ENCODE results near the gene RAD54L.
A peak's percentile ranks its signal among the peaks of the same experiment; 100 is the strongest.
"Not testable (repeated sequence)": the region's sequence is repeated elsewhere in the genome, so short reads cannot be mapped to it uniquely, and the experiment has no call there.

Gene RAD54L

DNA sequence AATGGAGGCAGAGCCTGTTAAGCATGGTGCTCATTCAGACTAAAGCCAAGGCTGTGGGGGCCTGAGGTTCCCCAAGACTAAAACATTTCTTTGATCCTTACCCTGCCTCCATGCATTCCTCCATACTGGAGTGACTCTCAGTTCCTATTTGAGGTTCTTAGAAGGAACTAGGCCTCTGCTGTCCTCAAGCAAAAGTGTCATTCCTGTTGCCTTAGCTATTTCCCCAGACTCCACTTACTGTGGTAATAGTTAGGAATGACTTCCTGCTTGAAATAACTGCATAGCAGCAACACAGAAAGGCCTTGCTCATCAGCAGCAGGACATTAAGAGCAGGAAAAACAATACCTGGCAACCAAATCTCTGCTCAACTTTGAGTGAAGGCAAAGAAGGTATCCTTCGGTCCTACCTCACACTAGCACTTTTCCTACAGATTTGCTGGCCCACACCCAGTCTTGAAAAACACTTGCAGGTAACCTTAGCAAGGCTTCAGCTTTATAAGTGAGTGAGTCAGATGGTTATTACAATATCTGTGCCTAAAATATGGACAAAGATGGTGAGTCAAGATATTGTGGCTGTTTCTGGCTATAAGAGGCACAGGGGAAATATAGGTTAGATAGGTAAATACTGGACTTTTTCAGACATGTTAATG lies 41.0 kb downstream of the RAD54L start:
- no peak for DNase-seq

DNA sequence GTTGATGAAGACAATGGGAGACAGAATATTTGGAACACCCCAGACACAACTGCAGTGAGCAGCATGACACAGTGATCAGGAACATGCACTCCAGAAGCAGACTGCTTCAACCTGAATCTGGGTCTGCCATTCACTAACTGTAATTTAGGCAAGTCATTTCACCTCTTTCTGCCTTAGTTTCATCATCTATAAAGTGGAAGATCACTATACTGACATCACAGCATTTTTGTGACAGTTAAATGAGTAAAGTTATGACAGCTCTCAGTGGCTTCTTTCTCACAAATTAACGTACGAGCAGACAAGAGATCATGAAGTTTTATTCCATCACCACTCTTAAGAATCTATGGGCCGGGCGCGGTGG lies 41.6 kb downstream of the RAD54L start:
- DNase-seq: no peak

DNA sequence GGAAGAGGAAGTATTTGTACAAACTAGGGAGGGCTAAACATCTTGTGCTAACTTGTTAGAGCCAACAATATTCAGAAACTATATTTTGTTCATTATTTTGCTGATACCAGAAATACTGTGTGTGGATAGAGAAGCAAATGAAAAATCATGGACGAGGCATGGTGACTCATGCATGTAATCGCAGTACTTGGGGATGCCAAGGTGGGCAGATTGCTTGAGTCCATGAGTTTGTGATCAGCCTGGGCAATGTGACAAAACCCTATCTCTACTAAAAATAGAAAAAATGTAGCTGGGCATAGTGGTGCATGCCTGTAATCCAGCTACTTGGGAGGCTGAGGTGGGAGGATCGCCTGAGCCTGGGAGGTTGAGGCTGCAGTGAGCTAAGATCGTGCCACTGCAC lies 42.4 kb downstream of the RAD54L start:
- no peak for DNase-seq

DNA sequence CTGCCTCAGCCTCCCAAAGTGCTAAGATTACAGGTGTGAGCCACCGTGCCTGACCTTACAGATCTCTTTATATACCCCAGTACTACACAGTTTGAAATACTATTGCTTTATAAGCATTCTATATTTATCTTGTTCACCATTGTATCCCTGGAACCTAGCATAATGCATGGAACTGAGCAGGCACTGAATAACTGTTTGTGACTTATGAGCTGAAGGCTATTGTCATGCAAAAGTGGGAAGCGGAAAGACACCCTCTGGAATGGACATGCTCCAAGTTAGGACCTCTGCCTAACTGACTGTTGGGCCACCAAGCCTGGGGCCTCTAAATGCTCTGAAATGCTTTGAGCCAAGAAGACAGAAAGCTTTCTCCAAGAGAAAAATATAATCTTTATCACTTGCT lies 47.7 kb downstream of the RAD54L start:
- DNase-seq: no peak

DNA sequence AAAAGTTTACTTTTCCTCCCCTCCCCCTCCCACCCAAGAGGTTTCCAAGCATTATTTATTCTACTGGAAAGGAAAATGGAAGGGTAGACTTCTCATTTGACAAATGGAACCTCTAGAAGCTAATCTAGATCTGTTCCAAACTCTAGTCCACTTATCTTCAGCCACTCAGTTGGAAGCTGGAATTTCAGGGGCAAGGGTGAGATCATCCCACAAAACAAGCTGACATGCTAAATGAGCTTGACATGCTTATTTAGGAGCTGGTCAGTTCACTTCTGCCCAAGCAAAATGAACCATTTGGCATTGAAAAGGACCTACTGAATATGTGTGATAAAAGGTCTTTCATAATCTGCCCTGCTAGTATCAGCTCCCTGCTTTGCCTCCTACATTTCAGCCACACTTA lies 50.8 kb downstream of the RAD54L start:
- DNase-seq: no peak

DNA sequence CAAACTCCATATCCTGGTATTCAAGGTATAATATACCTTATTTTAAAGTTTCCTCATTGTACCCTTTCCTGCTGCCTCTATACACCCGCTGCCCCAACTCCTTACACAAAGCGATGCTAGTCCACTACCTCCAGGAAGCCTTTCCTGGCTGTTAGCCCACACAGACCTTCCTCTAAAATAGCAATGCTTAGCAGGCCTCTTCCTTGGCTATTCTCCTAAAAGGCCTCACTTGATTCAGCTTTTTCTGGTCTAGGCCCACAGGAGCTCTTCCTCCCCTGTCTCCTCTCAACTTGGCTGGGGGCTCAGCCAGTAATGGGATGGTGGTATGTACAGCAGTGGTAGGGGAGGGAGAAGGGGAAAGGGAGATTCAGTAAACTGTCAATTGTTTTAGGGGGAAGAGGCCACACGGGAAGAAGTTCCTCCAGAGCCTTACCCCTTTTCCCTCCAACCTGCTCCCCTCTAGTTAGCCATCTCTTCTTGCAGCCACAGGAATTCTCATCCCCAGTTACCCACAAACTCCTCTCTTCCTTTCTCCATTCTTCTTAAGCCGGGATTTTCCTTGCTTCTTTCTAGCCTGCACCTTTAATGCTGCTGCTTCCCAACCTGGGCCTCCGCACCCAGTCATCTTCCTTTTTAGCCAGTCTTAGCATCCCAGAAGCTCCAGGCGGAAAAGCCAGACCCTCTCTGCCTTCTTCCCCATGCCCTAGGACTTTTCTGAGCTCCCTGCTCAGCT lies 53.3 kb downstream of the RAD54L start:
- no peak for DNase-seq

DNA sequence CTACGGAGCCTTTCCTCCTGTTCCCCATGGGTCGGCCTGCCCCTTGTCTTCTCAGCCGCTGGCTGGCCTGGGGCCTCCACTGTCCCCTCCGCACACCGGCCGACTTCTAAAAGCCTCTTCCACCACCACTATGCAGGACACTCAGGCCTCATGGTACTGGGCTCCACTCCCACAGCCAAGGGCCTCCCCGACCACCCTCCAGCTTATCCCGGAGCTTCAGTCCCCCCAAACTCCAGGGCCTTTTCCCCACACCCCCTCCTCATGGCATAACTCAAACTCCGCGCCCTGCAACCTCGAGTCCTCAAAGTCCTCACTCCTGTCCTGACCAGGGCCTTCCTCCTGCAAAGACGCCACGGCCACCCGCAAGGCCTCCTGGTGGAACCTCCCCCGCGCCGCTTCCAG lies 53.8 kb downstream of the RAD54L start:
- no peak for DNase-seq

DNA sequence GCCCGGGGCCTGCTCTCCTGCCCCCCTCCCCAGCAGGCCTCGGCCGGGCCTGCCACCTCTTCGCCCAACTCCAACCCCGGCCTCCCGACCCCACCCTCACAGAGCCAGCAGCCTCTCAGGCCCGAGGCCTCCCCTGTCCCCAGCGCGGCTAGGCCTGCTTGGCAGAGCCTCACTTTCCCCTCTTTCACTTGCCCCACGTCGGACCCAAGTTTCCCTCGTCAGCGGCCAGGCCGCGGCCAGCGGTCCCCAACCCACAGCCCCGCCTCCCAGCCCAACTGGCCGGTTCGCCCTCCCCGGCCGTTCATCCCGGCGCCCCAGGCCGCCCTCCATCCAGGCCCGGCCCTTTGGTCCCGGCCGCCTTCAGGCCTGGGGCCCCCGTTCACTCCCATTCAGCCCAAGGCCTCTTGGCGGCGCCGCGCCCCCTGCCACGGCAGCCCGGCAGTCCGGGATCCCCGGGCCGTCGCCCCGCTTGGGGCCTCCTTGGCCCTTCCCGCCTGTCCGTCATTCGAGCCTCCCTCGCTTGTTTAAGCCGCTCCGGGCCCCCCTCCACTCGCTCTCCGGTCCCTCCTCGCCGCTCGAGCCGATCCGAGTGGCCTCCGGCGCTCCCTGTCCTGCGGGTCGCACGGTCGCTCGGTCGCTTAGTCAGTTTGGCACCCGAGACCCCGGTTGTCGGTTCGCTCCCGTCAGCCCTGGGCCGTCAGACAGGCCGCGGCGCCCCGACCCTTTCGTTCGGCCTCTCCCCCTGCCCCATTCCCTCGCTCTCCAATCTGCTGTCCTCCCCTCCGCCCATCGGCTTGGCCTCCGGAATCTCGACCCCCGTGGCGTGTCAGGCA lies 54.5 kb downstream of the RAD54L start:
- no peak for DNase-seq

DNA sequence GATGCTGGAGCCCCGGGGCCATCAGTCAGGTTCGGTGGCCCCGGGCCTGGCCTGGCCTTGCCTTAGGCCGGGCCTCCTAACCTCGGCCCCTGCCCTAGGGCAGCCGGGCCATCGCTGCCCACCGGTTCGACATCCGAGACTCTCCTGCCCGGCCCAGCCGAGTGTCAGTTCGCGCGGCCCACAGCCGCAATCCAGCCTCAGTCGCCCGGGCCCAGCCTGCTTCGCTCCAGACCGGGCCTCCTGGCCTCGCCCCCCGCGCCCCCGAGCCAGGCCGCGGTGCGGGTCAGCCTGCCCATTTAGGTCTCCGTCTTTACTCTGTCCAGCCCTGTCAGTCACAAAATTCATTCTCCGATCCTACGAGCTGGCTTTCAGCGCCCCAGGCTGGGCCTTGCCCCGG lies 55.1 kb downstream of the RAD54L start:
- DNase-seq: no peak

DNA sequence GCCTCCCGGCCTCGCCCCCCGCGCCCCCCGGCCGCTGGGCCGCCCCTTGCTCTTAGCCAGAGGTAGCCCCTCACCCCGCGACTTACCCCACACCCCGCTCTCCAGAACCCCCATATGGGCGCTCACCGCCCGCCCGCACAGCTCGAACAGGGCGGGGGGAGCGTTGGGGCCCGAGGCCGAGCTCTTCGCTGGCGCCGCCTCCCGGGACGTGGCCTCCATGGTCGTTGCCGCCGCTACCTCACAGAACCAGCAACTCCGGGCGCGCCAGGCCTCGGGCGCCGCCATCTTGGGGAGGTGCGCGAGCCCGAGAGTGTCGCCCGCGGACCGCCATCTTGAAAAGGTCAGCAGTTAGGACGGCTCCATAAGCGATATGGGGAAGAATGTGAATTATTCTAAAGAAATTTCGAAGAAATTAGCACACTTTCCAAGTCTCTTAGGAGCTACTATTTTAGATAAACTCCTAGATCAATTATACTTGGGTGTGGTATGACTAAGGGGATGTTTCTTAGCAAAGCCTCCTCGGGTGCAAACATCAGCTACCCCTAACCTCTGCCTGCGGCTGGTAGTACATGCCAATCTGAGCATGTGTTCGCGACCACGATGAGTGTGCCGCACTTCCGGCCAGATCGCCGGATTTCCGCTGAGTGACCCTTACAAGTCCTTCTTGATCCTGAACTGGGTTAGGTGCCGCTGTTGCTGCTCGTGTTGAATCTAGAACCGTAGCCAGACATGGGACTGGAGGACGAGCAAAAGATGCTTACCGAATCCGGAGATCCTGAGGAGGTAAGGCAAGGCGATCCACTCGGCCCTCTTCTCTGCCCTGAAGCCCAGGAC lies 55.7 kb downstream of the RAD54L start, which contains the start of the genes LRRC41 and UQCRH:
LRRC41 (minus strand) TSS at position 579 of the 834 bp plus-strand sequence; CDS start at position 285, 294 bp downstream.
UQCRH (plus strand) TSS at position 661 of the 834 bp plus-strand sequence; CDS start at position 730, 69 bp downstream.
- peak; percentile 91 for DNase-seq

DNA sequence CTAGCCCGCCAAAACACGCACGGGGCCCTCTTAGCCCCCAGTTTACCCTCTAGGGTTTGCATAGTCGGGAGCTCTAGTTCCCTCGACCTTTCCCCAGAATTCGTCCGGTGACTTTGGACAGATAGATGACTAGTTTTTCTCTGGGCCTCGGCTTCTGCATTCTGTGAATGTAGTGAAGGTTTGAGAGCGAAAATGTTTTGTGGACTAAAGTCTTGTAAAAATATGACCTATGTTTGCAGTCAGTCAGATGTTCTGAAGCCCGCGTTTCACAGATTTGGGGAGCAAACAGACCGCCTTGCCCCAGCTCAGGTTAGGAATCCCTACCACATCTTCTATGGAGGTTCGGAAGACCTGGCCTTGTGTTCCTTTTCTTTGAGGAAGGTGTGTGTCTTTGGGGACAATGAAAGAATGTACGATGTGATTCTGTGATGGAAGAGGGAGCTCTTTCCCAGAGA lies 56.3 kb downstream of the RAD54L start:
- DNase-seq: no peak

DNA sequence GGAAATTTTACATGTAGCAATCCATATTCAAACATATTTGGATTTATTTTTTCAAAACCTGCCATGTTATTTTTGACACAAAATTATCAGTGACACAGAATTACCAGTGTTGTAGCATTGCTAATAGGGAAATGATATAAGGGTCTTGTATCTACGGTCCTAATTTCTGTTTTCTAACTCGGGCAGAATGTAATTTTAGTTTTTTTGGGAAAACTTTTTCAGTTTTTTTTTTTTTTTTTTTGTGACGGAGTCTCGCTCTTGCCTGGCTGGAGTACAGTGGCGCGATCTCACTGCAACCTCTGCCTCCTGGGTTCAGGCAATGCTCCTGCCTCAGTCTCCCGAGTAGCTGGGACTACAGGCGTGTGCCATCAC lies 58.6 kb downstream of the RAD54L start:
- no peak for DNase-seq

DNA sequence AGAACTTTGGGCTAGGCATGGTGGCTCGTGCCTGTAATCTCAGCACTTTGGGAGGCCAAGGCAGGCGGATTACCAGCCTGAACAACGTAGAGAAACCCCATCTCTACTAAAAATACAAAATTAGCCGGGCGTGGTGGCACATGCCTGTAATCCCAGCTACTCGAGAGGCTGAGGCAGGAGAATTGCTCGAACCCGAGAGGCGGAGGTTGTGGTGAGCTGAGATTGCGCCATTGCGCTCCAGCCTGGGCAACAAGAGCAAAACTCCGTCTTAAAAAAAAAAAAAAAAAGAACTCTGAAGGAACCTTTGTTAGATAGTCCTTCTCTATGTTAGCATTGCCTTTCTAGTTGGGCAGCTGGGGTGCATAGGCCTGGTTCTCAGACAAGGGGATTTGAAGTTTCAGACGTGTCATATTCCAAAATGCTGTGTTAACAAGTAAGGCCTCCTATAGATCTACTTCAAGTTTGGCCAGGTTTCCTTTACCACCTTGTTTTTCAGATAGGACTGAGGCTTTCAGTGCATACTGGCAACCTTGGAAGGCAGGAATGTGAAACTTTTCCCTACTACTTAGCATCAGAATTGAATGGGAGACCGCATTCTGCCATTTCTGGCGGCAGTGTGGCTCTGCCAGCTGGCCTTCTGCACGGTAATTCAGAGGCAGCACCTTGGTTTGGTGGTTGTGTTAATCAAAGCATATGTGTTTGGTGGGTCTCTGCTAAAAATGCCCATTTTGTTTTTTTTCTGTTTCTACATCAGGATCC lies 62.0 kb downstream of the RAD54L start:
- DNase-seq: no peak

DNA sequence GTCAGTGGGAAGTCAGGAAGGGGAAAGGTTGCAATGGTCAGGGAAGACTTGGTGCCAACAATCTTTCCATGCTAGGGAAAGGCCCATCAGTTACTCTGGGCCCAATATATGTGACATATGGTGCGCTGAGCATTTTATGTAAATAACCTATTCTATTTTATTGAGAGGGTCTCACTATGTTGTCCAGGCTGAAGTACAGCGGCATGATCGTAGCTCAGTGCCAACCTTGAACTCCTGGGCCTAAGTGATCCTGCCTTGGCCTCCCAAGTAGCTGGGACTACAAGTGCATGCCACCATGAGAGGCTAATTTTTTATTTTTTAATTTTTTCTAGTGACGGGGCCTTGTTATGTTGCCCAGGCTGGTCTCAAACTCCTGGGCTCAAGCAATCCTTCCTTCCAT lies 62.8 kb downstream of the RAD54L start:
- no peak for DNase-seq

DNA sequence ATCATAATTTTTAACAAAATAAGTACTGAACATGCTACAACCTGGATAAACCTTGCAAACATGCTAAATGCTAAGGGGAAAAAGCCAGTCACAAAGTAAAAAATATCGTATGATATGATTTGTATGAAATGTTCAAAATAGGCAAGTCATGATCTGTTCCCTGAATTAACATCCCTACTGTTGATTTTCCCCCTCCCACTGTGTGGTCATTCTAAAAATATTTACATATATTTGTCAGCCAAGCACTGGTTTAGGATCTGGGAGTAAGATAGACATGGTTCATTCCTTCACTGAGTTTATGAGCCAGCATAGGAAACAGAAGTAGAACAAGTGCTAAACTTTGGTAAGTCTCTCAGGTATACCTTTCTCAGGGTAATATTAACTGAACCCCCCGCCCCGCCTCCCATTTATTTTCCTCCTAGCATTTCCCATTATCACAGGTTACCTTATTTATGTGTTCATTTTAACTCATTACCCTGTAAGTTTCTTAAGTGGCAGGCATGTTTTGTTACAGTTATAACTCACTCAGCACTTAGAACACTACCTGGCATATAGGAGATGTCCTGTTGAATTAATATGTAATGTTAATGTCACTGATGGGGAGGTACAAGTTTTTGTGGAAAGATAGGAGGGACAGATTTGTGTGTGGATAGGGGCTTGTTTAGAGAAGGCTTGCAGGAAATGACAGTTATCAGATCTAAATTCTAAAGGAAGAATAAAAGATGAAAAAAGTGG lies 68.3 kb downstream of the RAD54L start:
- DNase-seq: no peak

DNA sequence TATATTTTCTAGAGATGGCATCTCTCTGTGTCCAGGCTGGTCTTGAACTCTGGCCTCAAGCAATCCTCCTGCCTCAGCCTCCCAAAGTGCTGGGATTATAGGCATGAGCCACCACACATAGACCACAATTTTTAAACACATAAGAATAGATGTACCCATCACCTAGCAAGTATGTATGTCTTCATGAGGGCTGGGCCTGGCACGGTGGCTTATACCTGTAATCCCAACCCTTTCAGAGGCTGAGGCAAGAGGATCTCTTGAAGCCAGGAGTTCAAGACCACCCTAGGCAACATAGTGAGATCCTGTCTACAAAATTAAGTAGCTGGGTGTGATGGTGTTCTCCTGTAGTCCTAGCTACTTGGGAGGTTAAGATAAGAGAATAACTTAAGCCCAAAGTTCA lies 69.8 kb downstream of the RAD54L start:
- no peak for DNase-seq

DNA sequence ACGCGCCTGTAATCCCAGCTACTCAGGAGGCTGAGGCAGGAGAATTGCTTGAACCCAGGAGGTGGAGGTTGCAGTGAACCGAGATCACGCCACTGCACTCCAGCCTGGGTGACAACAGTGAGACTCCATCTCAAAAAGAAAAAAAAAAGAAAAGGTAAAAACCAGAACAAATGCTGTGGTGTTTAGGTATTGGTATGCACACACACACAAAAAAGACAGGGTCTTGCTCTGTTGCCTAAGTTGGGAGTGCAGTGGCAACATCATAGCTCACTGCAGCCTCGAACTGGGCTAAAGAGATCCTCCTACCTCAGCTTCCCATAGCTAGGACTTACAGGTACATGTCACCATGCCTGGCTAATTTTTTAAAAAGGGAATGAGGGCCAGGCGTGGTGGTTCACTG lies 71.7 kb downstream of the RAD54L start:
- DNase-seq: not testable (repeated sequence)

DNA sequence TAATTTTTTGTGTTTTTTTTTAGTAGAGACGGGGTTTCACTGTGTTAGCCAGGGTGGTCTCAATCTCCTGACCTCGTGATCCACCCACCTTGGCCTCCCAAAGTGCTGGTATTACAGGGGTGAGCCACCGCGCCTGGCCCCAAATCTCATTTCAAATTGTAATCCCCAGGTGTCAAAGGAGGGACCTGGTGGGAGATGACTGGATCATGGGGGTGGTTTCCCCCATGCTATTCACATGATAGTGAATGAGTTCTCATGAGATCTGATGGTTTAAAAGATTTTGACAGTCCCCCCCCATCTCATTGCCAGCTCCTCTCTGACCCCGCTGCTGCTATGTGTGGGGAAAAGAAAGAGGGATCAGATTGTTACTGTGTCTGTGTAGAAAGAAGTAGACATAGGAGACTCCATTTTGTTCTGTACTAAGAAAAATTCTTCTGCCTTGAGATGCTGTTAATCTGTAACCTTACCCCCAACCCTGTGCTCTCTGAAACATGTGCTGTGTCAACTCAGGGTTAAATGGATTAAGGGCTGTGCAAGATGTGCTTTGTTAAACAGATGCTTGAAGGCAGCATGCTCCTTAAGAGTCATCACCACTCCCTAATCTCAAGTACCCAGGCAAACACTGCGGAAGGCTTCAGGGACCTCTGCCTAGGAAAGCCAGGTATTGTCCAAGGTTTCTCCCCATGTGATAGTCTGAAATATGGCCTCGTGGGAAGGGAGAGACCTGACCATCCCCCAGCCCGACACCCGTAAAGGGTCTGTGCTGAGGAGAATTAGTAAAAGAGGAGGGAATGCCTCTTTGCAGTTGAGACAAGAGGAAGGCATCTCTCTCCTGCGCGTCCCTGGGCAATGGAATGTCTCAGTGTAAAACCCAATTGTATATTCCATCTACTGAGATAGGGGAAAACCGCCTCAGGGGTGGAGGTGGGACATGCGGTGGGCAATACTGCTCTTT lies 72.7 kb downstream of the RAD54L start:
- DNase-seq: not testable (repeated sequence)

DNA sequence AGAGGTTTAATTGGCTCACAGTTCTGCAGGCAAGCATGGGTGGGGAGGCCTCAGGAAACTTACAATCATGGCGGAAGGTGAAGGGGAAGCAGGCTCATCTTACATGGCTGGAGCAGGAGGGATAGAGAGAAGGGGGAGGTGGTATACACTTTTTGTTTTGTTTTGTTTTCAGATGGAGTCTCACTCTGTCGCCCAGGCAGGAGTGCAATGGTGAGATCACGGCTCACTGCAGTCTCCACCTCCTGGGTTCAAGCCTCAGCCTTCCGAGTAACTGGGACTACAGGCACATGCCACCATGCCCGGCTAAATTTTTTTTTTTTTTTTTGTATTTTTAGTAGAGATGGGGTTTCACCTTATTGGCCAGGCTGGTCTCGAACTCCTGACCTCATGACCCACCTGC lies 74.6 kb downstream of the RAD54L start:
- DNase-seq: not testable (repeated sequence)

Data from DMS 273 treated with DMSO at 0.1 percent for 48 hours (cell line).